NCI-H1694 treated with DMSO at 0.1 percent for 48 hours (cell line): Measurements from ENCODE around the gene ANKRD62.
"Not testable (repeated sequence)": the region's sequence is repeated elsewhere in the genome, so short reads cannot be mapped to it uniquely, and the experiment has no call there.

Source experiments
- DNase-seq: peaks from one replicate; lab custom pipeline; 2025; lab: John Stamatoyannopoulos, UW

ANKRD62 gene

DNA sequence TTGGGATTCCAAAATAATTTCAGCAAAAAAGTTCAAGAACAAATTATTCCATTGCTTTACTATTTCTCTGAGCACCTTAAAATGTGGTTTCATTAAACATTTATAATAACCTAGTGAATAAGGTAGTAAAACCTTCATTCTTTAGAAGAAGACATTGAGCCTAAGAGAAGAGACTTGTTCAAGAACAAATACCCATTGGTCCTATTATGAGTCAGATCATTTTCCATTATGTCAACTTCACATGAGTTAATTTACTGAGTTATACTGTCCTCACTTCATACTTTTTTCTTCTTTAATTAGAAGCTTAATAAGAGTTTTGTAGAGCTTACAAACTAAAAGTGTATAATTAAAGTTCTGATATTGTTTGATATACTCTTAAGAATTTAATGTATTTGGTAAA lies 5.5 kb downstream of the ANKRD62 start:
- no peak for DNase-seq

DNA sequence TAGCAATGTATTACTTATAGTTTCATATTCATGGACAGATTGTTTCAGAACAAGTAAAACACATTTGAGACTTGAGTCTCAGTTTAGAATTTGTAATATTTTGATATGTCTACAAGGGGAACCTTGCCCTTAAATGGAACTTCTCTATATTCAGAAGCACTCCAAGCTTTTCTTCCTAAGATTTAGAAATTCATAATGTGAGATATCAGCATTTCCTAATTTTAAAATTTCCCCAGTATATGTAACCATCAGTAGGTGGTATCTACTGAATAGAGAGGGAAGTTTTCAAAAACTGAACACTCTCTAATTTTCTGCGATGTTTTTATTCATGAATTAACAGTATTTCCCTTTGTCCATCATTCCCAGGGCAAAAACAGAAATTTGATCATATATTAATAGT lies 7.6 kb downstream of the ANKRD62 start:
- DNase-seq, result no peak

DNA sequence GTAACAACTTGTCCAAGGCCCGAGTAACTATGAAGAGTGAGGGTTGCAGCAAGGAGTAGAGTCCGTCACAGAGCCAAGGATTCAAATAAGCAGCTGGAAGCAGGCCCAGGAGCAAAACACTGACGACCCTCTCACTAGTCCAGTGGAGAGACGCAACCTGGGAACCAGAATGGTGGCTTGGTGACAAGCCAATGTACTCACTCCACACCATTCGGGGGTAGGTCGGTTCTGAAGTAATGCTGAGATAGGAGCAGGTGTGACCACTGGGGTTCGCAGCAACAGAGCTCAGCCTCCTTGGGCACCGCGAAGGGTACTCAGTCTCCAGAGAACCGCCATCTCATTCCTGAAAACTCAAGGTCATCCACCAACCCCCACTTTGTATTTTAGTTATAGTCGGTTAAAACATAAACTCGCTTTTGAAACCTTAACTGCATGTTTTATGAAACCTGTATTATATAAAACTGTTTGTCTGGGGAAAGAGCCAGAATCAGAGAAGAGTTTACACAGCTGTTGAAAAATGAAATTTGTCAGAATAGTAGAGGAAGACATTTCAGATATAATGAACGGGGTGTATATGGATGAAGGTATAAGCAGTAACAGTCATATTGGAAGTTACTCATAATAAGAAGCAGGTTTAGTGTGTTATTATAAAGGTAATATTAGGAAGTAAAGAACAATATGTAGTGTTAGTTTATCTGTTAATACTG lies 8.6 kb downstream of the ANKRD62 start:
- DNase-seq, result no peak

DNA sequence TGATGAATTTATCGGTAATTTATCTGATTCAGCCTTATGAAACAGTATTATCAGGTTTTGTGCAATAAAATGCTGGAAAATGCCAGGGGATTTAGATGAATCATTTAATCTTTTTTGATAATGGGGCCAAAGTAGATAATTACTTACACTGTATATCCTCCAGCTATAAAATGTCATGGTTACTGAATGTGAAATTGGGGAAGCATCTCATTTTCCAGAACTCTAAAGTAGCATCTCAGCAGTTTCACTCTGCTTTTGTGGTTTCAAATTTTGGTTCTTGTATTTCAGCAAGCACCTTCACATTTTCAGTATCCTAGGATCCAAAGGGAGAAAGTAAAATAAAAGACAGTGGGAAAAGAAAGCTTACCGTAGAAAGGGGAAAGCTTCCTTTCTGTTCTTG lies 12.8 kb downstream of the ANKRD62 start:
- no peak for DNase-seq

DNA sequence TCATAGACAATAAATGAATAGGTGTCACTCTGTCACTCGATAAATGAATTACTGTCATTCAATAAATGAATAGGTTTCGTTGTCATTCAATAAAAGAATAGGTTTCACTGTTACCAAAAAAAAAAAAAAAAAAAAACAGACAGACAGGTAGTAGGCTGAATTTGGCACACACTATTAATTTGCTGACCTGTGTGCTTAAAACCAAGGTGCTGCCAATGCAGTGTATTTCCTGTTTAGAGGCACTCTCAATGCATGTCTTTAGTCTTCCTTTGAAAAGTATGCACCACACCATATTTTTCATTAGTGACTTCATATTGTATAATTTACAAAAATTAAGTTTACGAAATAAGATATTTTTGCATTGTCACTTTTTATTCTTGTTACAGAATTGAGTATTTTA lies 16.2 kb downstream of the ANKRD62 start:
- no peak for DNase-seq

DNA sequence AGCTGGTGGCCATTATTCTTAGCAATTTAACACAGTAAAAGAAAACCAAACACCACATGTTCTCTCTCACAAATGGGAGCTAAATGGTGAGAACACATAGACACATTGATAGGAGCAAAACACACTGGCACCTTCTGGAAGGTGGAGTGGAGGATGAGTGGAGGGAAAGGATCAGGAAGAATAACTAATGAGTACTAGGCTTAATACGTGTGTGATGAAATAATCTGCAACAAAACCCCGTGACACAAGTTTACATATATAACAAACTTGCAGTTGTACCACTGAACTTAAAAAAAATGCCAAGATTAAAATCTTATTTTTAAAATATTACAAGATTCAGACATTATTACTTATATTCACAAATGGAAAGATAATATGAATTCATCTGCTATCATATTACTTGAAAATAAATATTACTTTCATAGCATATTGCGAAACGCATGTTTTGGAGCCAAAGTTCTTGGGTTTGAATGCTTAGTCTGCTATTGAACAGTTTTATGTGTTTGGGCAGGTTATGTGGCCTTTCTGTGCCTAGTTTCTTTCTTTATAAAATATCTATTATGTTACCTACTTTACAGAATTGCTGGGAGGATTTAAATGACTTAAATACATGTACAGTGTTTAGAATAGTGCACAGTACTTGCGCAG lies 20.5 kb downstream of the ANKRD62 start:
- DNase-seq, result no peak

DNA sequence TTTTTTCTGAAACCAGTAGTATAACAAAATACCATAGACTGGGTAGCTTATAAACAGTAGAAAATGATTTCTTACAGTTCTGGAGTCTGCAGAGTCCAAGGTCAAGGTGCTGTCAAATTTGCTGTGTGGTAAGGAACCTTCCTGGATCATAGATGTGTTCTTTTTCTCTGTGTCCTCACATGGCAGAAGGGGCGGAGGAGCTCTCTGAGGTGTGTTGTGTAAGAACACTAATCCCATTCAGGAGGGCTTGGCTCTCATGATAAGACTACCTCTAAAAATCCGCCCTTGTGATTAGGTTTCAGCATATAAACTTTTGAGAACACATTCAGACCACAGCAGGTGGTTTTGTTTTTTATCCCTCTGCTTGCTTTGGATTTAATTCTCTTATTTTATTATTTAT lies 25.7 kb downstream of the ANKRD62 start:
- DNase-seq, result no peak

DNA sequence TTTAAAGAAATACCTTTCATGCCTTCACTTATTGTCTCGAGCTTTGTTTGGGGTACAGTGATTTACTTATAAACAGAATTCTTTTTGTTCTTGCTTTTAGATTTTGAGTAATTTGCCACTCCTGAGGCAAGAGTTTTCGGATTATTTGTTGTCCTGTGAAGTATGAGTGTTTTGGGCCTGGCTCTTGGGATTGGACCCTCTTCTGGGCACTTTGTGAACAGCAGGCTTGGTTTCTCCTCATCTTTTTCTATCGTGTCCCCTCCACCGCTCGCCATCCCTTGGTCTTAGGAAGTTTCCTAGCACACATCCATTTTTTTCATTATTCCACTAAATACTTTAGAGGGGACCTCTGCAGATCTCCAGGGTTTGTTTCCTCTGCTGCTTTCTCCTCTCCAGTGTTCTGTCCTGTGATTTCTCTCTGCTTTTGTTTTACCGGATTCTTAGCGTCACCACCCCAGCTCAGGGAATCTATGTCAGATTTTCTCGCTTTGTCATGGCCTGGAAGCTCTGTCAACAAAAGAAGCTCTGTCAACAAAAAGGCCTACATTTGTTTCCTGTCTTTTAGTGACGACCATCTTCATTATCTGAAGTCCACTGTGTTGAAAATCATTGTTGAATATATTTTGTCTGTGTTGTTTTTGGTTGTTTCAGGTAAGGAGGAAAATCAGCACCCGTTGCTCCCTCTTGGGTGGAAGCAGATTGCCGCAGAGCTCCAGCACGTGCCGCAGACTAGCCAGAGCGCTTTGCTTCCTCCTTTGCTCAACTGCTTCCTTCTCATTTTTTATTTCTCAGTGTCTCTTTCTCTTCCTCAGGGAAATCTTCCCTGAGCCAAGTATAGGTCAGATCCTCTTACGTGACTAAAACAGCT lies 27.8 kb downstream of the ANKRD62 start:
- no peak for DNase-seq

DNA sequence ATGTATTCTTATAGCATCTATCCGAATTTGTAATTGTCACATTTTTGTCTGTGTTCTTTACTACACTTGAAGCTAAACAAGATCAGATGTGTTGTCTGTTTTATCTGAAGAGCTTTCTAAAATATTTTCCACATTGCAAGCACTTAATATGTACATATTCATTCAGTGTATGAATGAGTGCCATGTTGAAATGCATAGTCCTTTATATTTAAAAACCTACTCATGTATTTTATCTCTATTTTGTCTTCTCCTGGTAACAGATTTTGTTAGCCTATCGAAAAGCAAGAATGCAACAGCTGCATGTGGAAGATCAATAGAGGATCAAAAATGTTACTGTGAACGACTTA lies 28.4 kb downstream of the ANKRD62 start:
- DNase-seq, result not testable (repeated sequence)

DNA sequence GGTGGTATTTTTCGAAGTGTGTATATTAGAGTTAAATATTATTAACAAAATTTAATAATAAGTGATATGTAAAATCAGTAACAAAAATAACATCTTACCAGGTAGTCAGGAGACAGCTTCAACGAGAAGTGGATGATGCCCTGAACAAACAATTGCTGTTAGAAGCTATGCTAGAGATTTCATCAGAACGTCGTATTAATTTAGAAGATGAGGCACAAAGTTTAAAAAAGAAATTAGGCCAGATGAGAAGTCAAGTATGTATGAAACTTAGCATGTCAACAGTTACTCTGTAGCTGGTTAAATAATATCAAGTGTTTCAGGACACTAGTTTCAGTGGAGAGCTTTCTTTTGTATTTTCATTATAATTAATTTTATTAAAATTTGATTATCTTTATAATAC lies 34.0 kb downstream of the ANKRD62 start:
- DNase-seq, result not testable (repeated sequence)

DNA sequence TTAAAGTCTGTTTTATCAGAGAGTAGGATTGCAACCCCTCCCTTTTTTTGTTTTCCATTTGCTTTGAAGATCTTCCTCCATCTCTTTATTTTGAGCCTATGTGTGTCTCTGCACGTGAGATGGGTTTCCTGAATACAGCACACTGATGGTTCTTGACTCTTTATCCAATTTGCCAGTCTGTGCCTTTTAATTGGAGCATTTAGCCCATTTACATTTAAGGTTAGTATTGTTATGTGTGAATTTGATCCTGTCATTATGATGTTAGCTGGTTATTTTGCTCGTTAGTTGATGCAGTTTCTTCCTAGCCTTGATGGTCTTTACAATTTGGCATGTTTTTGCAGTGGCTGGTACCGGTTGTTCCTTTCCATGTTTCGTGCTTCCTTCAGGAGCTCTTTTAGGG lies 45.2 kb downstream of the ANKRD62 start:
- DNase-seq, result not testable (repeated sequence)

DNA sequence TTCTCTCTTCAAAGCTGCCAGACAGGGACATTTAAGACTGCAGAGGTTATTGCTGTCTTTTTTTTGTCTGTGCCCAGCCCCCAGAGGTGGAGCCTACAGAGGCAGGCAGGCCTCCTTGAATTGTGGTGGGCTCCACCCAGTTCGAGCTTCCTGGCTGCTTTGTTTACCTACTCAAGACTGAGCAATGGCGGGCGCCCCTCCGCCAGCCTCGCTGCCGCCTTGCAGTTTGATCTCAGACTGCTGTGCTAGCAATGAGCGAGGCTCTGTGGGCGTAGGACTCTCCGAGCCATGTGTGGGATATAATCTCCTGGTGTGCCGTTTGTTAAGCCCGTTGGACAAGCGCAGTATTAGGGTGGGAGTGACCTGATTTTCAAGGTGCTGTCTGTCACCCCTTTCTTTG lies 47.2 kb downstream of the ANKRD62 start:
- DNase-seq, result not testable (repeated sequence)

DNA sequence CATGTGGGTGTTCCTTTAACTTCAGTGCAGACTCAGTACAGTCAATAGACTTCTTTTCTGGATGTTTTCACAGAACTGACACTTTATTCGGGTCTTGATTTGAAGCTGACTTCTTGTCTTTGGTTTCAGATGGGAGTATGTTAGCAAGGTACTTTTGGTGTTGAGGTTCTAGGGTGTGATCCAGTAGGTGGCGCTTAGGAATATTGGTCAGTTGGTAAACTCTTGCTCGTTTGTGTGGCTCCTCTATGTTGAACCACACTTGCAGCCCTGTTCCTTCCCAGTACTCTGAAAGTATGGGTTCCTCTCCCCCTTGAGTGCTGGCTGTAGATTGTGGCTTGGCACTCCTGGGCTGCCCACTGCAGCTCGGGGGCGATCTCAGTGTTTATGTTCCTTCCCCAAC lies 48.1 kb downstream of the ANKRD62 start:
- not testable (repeated sequence) for DNase-seq

DNA sequence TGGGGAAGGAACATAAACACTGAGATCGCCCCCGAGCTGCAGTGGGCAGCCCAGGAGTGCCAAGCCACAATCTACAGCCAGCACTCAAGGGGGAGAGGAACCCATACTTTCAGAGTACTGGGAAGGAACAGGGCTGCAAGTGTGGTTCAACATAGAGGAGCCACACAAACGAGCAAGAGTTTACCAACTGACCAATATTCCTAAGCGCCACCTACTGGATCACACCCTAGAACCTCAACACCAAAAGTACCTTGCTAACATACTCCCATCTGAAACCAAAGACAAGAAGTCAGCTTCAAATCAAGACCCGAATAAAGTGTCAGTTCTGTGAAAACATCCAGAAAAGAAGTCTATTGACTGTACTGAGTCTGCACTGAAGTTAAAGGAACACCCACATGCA lies 55.8 kb downstream of the ANKRD62 start:
- DNase-seq, result not testable (repeated sequence)

DNA sequence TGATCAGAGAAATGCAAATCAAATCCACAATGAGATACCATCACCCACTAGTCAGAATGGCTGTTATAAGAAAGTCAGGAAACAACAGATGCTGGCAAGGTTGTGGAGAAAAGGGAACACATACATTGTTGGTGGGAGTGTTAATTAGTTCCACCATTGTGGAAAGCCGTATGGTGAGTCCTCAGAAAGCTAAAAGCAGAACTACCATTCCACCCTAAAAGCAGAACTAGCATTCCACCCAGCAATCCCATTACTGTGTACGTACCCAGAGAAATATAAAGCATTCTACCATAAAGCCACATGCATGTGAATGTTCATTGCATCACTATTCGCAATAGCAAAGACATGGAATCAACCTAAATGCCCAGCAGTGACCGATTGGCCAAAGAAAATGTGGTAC lies 60.7 kb downstream of the ANKRD62 start:
- no peak for DNase-seq

DNA sequence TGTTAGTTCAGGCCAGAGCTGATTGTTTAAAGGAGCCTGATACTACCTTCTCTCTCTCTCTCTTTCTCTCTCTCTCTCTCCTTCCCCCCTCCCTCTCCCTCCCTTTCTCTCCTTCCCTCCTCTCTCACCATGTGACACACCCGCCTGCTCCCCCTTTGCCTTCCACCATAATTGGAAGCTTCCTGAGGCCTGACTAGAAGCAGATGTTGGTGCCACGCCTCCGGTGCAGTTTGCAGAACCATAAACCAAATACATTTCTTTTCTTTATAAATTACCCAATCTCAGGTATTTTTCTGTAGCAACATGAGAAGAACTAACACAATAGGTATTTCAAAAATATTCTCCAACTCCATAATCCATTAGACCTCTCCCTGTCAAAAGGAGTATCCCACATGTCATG lies 62.4 kb downstream of the ANKRD62 start:
- no peak for DNase-seq

DNA sequence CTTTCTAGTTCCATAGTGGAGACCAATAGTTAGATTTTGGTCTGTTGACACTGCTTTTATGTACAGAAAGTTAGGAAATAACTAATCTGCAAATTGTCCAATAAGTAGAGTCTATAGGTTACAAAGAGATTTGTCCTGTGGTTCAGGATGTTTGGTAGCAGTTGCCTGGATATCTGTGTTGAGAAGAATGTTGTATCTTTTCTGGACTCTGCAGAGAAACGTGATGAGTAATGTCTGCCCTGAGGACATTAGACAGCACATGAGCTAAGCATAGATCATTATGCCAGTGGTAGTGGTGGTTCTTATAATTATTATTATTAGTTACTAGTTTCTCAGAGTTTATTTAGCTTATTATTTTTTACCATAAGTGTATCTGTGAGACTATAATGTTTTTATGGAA lies 65.8 kb downstream of the ANKRD62 start:
- no peak for DNase-seq

DNA sequence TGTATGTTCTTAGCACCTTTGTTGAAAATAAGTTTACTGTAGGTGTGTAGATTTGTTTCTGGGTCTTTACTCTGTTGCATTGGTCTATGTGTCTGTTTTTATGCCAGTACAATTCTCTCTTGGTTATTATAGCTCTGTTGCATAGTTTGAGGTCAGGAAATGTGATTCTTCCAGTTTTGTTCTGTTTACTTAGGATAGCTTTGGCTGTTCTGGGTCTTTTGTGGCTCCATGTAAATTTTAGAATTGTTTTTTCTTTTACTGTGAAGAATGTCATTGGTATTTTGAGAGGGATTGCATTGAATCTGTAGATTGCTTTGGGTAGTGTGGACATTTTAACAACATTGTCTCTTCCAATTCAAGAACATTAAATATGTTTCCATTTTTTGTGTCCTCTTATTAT lies 69.1 kb downstream of the ANKRD62 start:
- no peak for DNase-seq

DNA sequence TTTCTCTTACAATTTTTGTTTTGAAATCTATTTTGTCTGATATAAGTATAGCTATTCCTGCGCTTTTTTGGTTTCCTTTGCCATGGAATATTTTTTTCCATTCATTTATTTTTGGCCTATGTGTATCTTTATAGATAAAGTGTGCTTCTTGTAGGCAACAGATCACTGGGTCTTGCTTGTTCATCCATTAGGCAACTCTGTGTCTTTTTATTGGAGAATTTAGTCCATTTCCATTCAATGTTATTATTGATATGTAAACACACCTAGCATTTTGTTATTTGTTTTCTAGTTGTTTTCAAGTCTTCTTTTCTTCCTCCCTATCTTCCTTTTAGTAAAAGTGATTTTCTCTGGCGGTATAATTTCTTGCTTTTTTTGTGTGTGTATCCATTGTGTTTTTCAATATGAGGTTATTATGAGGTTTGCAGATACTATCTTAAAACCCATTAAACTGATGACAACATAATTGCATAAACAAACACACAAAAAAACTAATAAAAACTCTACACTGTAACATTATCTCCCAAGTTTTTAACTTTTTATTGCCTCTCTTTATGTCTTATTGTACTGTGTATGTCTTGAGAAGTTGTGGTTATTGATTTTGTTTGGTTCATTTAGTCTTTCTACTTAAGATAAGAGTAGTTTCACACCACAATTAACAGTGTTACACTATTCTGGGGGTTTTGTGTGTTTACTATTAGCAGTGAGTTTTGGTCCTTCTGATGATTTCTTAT lies 71.6 kb downstream of the ANKRD62 start:
- DNase-seq, result no peak
